Loucy (cell line): ENCODE data around the gene TBRG1.

Experiments used
- EZH2phosphoT487 ChIP-seq: fragments of 200-600 bp; IDR thresholded peaks from 2 replicates; pipeline ENCODE4 v1.6.1; 2018; ENCODE audit warnings: antibody characterized with exemption, mild to moderate bottlenecking, moderate library complexity, borderline replicate concordance
- TF ChIP-seq, protein P1 (sequence below): fragments of 200-600 bp; sonication (generic); conservative IDR thresholded peaks from 2 replicates; pipeline ENCODE4 v1.5.1; 2014; ENCODE audit warnings: mild to moderate bottlenecking, antibody characterized with exemption, low read length

DNA sequence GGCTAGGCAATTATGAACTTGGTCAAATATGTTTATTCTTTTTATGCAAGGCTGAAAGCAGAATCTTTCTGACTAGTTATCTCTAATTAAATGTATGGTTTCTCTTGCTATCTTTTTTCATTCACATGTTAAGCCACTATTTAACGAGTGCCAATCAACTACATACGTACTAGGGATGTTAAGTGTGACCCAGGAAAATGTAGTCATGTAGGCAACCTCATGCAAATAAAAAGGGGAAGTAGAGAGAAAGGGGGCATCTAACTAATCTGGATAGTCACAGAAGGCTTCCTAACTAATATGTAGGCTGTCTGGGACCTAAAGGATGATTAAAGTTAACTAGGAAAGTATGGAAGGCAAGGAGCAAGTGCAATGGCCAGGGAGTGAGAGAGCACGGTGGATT lies 23.5 kb downstream of the TBRG1 start:
- no peak for TF ChIP-seq EZH2phosphoT487
- TF ChIP-seq, protein P1, sequence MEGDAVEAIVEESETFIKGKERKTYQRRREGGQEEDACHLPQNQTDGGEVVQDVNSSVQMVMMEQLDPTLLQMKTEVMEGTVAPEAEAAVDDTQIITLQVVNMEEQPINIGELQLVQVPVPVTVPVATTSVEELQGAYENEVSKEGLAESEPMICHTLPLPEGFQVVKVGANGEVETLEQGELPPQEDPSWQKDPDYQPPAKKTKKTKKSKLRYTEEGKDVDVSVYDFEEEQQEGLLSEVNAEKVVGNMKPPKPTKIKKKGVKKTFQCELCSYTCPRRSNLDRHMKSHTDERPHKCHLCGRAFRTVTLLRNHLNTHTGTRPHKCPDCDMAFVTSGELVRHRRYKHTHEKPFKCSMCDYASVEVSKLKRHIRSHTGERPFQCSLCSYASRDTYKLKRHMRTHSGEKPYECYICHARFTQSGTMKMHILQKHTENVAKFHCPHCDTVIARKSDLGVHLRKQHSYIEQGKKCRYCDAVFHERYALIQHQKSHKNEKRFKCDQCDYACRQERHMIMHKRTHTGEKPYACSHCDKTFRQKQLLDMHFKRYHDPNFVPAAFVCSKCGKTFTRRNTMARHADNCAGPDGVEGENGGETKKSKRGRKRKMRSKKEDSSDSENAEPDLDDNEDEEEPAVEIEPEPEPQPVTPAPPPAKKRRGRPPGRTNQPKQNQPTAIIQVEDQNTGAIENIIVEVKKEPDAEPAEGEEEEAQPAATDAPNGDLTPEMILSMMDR = no peak
